ENCODE data around the gene SULT1E1. TPM values are rescaled to one million over a fixed set of nuclear protein-coding genes. Genes with fewer than 3 reads are reported as not detected.
A peak's percentile ranks its signal among the peaks of the same experiment; 100 is the strongest.

SULT1E1 gene
- total RNA-seq, 1 donor from 2014 or later = not detected

GRCh38 chr4:69833251-69833650 lies 26.7 kb downstream of the SULT1E1 start:
- H3K79me2 ChIP-seq (ENCODE audit: low read depth) = no peaks in the 10 kb centered on the region
- no peak overlapping the region for H3K4me3 ChIP-seq
- no peaks in the 10 kb centered on the region for H3K9me3 ChIP-seq (ENCODE audit: low read depth)
- TF ChIP-seq CTCF (IDR thresholded peaks at IDR 0.05) (no peak), EZH2 (IDR thresholded peaks at IDR 0.05) (no peak), EZH2phosphoT487 (IDR thresholded peaks at IDR 0.05) (no peak)
- no peaks in the 10 kb centered on the region for H3K27me3 ChIP-seq
- Mint-ChIP-seq H3K4me1 (no peaks in the 10 kb centered on the region), H3K36me3 (no peaks in the 10 kb centered on the region), H3K9me3 (no peaks in the 10 kb centered on the region), H3K4me3 (no peak overlapping the region), H3K27me3 (ENCODE audit: insufficient read depth, low read depth) (no peaks in the 10 kb centered on the region), H3K27ac (no peak overlapping the region)
- no peaks in the 10 kb centered on the region for H4K20me1 ChIP-seq (ENCODE audit: low read depth)
- H3K27ac ChIP-seq = no peak overlapping the region
- no peak overlapping the region for H3K9ac ChIP-seq
- no peaks in the 10 kb centered on the region for H3K4me1 ChIP-seq
- no peaks in the 10 kb centered on the region for H3F3A ChIP-seq (ENCODE audit: low read depth)
- no peak for DNase-seq (ENCODE audit: low spot score)
- no peaks in the 10 kb centered on the region for H3K36me3 ChIP-seq
- H2AFZ ChIP-seq (replicated peaks) = no peak overlapping the region
- no peak overlapping the region for H3K4me2 ChIP-seq

GRCh38 chr4:69832326-69833030 lies 27.5 kb downstream of the SULT1E1 start:
- H3K4me2 ChIP-seq = no peak overlapping the region
- Mint-ChIP-seq H3K9me3 (no peaks in the 10 kb centered on the region), H3K36me3 (no peaks in the 10 kb centered on the region), H3K4me1 (no peaks in the 10 kb centered on the region), H3K27me3 (ENCODE audit: insufficient read depth, low read depth) (no peaks in the 10 kb centered on the region), H3K27ac (no peak overlapping the region), H3K4me3 (no peak overlapping the region)
- H3K36me3 ChIP-seq = no peaks in the 10 kb centered on the region
- H3F3A ChIP-seq (ENCODE audit: low read depth) = no peaks in the 10 kb centered on the region
- DNase-seq (ENCODE audit: low spot score) = no peak
- H3K79me2 ChIP-seq (ENCODE audit: low read depth) = no peaks in the 10 kb centered on the region
- no peak overlapping the region for H3K4me3 ChIP-seq
- H4K20me1 ChIP-seq (ENCODE audit: low read depth) = no peaks in the 10 kb centered on the region
- H2AFZ ChIP-seq (replicated peaks) = no peak overlapping the region
- H3K9me3 ChIP-seq (ENCODE audit: low read depth) = no peaks in the 10 kb centered on the region
- TF ChIP-seq CTCF (IDR thresholded peaks at IDR 0.05) (no peak), EZH2phosphoT487 (IDR thresholded peaks at IDR 0.05) (no peak), EZH2 (IDR thresholded peaks at IDR 0.05) (no peak)
- H3K9ac ChIP-seq = no peak overlapping the region
- H3K4me1 ChIP-seq = no peaks in the 10 kb centered on the region
- no peaks in the 10 kb centered on the region for H3K27me3 ChIP-seq
- no peak overlapping the region for H3K27ac ChIP-seq

- Mint-ChIP-seq H3K27me3 (ENCODE audit: insufficient read depth, low read depth) (no peaks in the 10 kb centered on the region), H3K4me3 (no peak overlapping the region), H3K27ac (no peak overlapping the region), H3K4me1 (no peaks in the 10 kb centered on the region), H3K36me3 (no peaks in the 10 kb centered on the region), H3K9me3 (no peaks in the 10 kb centered on the region)
- no peaks in the 10 kb centered on the region for H3K27me3 ChIP-seq
- TF ChIP-seq CTCF (IDR thresholded peaks at IDR 0.05) (no peak), EZH2 (IDR thresholded peaks at IDR 0.05) (no peak), EZH2phosphoT487 (IDR thresholded peaks at IDR 0.05) (no peak)
- H3K79me2 ChIP-seq (ENCODE audit: low read depth) = no peaks in the 10 kb centered on the region
- H2AFZ ChIP-seq (replicated peaks) = peak overlapping the region; percentile 27
- H3K9me3 ChIP-seq (ENCODE audit: low read depth) = no peaks in the 10 kb centered on the region
- H3K4me3 ChIP-seq = no peak overlapping the region
- H3K27ac ChIP-seq = no peak overlapping the region
- H3K4me2 ChIP-seq = no peak overlapping the region
- no peaks in the 10 kb centered on the region for H3F3A ChIP-seq (ENCODE audit: low read depth)
- no peak for DNase-seq (ENCODE audit: low spot score)
- no peaks in the 10 kb centered on the region for H3K36me3 ChIP-seq
- H4K20me1 ChIP-seq (ENCODE audit: low read depth) = no peaks in the 10 kb centered on the region
- H3K4me1 ChIP-seq = no peaks in the 10 kb centered on the region
- no peak overlapping the region for H3K9ac ChIP-seq
These were observed 28.2 kb downstream of the SULT1E1 start for GRCh38 chr4:69831646-69832325.
